BLaER1 (cell line): Measurements from ENCODE around the gene CLSTN1.

Experiments used
- H3K27ac ChIP-seq: shearing (Covaris generic); formaldehyde crosslinking; 2 replicates; pipeline ENCODE4 v1.8.1; 2022
- H3K27me3 ChIP-seq: shearing (Covaris generic); formaldehyde crosslinking; 2 replicates; pipeline ENCODE4 v1.8.1; 2022
- H3K36me3 ChIP-seq: shearing (Covaris generic); formaldehyde crosslinking; 2 replicates; pipeline ENCODE4 v1.8.1; 2022
- H3K4me1 ChIP-seq: shearing (Covaris generic); formaldehyde crosslinking; 2 replicates; pipeline ENCODE4 v1.8.1; 2022
- H3K4me2 ChIP-seq: shearing (Covaris generic); formaldehyde crosslinking; 2 replicates; pipeline ENCODE4 v1.8.1; 2022
- H3K4me3 ChIP-seq: shearing (Covaris generic); formaldehyde crosslinking; 2 replicates; pipeline ENCODE4 v1.8.1; 2022
- H3K9ac ChIP-seq: shearing (Covaris generic); formaldehyde crosslinking; 2 replicates; pipeline ENCODE4 v1.8.1; 2022
- H3K9me3 ChIP-seq: shearing (Covaris generic); formaldehyde crosslinking; 2 replicates; pipeline ENCODE4 v1.8.1; 2022
- H4K20me1 ChIP-seq: shearing (Covaris generic); formaldehyde crosslinking; 2 replicates; pipeline ENCODE4 v1.8.1; 2022
- Cebpa-rat ChIP-seq: shearing (Covaris generic); IDR thresholded peaks from 2 replicates; pipeline ENCODE4 v1.8.1; 2022

Gene CLSTN1

GRCh38 chr1:9852410-9853248 is 28.9 kb upstream of the CLSTN1 start:
- Histone ChIP-seq H3K9me3 (peaks cover 17% of the 10 kb centered on the region), H3K4me3 (no peak overlapping the region)

GRCh38 chr1:9852004-9852403 is 28.2 kb upstream of the CLSTN1 start:
- H3K27ac ChIP-seq: peak overlapping the region; percentile 98
- H3K9ac ChIP-seq: peak overlapping the region; percentile 71; the same call in 1 of the 2 replicates
- H3K4me1 ChIP-seq: peaks cover 69% of the 10 kb centered on the region

More at GRCh38 chr1:9852410-9853248, 28.9 kb upstream of the CLSTN1 start:
- Histone ChIP-seq H3K9ac (no peak overlapping the region), H4K20me1 (no peaks in the 10 kb centered on the region), H3K27me3 (no peaks in the 10 kb centered on the region), H3K27ac (peak overlapping the region; percentile 13; the same call in 1 of the 2 replicates), H3K4me2 (peak overlapping the region; percentile 94), H3K4me1 (peaks cover 62% of the 10 kb centered on the region), H3K36me3 (peaks cover 22% of the 10 kb centered on the region)
- TF ChIP-seq Cebpa-rat: no peak

DNA sequence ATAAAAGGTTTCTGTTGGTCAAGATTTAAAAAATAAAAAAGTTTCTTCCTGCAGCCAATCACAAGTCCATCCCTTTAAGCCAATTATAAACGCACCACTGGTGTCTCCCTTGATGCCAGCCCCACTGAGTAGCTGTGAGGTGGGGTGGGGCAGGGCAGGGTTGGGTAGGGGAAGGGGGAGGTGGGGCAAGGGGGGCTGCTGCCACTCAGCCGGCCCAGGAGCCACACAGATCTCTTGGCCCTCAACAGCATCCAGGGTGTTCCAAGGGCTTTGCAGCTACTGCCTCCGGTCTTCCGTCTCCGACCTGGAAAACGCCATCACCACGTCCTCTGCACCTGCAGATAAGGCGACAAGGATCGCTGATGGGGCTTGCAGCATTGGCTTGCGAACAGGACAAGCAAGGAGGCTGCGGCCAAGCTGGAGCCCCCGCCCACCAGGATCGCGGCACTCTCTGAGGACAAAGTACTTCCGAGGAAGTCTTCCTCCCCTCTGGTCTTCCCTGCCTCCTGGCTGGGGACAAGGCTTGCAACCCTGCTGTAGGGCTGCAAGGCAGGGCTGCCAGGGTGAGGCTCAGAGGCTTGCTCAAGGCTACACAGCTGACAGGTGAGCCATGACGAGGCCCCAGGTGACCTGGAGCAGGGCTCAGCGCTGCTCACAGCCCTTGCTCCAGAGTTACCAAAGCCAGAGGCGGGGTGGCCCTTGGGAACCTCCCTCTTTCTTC is 26.8 kb upstream of the CLSTN1 start:
- H3K9me3 ChIP-seq: peaks cover 17% of the 10 kb centered on the region
- no peaks in the 10 kb centered on the region for H3K27me3 ChIP-seq
- H3K36me3 ChIP-seq: peaks cover 18% of the 10 kb centered on the region
- H3K4me1 ChIP-seq: peaks cover 60% of the 10 kb centered on the region
- TF ChIP-seq Cebpa-rat: no peak
- H3K27ac ChIP-seq: peak overlapping the region; percentile 98
- H3K4me3 ChIP-seq: peak overlapping the region; percentile 64
- peak overlapping the region; percentile 75 for H3K9ac ChIP-seq
- peak overlapping the region; percentile 94 for H3K4me2 ChIP-seq
- H4K20me1 ChIP-seq: no peaks in the 10 kb centered on the region

More at GRCh38 chr1:9852004-9852403, 28.2 kb upstream of the CLSTN1 start:
- Histone ChIP-seq H3K27me3 (no peaks in the 10 kb centered on the region), H3K36me3 (peaks cover 18% of the 10 kb centered on the region), H4K20me1 (no peaks in the 10 kb centered on the region), H3K4me2 (peak overlapping the region; percentile 94), H3K9me3 (peaks cover 17% of the 10 kb centered on the region), H3K4me3 (peak overlapping the region; percentile 64; the same call in 1 of the 2 replicates)
- no peak for TF ChIP-seq Cebpa-rat

GRCh38 chr1:9849691-9850441 is 26.1 kb upstream of the CLSTN1 start:
- no peak for TF ChIP-seq Cebpa-rat
- peaks cover 17% of the 10 kb centered on the region for H3K9me3 ChIP-seq
- H3K27me3 ChIP-seq: no peaks in the 10 kb centered on the region
- peak overlapping the region; percentile 98 for H3K27ac ChIP-seq
- H3K36me3 ChIP-seq: peaks cover 18% of the 10 kb centered on the region
- peak overlapping the region; percentile 75 for H3K9ac ChIP-seq
- H3K4me2 ChIP-seq: peak overlapping the region; percentile 94
- H3K4me1 ChIP-seq: peaks cover 60% of the 10 kb centered on the region
- H4K20me1 ChIP-seq: no peaks in the 10 kb centered on the region
- H3K4me3 ChIP-seq: peak overlapping the region; percentile 64

DNA sequence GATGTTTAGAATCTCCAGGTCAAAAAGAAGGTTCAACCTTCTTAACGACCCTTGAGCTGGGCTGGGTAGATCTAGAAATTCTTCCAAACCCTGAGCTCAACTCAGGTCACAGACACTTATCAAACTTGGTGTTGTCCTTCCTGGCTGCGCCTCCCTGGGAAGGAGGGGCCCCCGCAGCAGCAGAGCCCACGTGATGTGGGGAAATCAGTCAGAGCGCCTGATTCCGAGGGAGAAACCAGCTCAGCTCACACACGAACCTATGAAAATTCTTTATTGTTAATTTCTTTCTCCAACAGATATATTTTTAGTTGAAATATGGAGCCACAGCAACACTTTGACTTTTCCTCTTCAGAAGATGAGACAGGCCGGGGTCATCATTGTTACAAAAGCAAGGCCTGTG is 24.3 kb upstream of the CLSTN1 start:
- no peak overlapping the region for H3K4me3 ChIP-seq
- no peak overlapping the region for H3K9ac ChIP-seq
- H3K27ac ChIP-seq: peak overlapping the region; percentile 98; the same call in 1 of the 2 replicates
- peaks cover 75% of the 10 kb centered on the region for H3K4me1 ChIP-seq
- H4K20me1 ChIP-seq: no peaks in the 10 kb centered on the region
- H3K36me3 ChIP-seq: peaks cover 7% of the 10 kb centered on the region
- H3K27me3 ChIP-seq: no peaks in the 10 kb centered on the region
- H3K4me2 ChIP-seq: peak overlapping the region; percentile 94
- peaks cover 1% of the 10 kb centered on the region for H3K9me3 ChIP-seq
- TF ChIP-seq Cebpa-rat: no peak

GRCh38 chr1:9847269-9847668 is 23.5 kb upstream of the CLSTN1 start:
- Histone ChIP-seq H3K27ac (0 out of 2 replicates have a peak overlapping the region, but pooled peaks have one; percentile 13), H3K9me3 (no peaks in the 10 kb centered on the region), H4K20me1 (no peaks in the 10 kb centered on the region), H3K36me3 (no peaks in the 10 kb centered on the region), H3K4me2 (peak overlapping the region; percentile 94; the same call in 1 of the 2 replicates), H3K4me1 (peaks cover 75% of the 10 kb centered on the region), H3K9ac (no peak overlapping the region), H3K4me3 (no peak overlapping the region), H3K27me3 (no peaks in the 10 kb centered on the region)
- TF ChIP-seq Cebpa-rat: no peak

GRCh38 chr1:9846611-9847171 is 22.9 kb upstream of the CLSTN1 start:
- peaks cover 75% of the 10 kb centered on the region for H3K4me1 ChIP-seq
- TF ChIP-seq Cebpa-rat: no peak
- H3K4me3 ChIP-seq: no peak overlapping the region
- H3K4me2 ChIP-seq: no peak overlapping the region
- H3K27me3 ChIP-seq: no peaks in the 10 kb centered on the region
- H3K27ac ChIP-seq: 0 out of 2 replicates have a peak overlapping the region, but pooled peaks have one; percentile 13
- no peaks in the 10 kb centered on the region for H4K20me1 ChIP-seq
- H3K9me3 ChIP-seq: no peaks in the 10 kb centered on the region
- H3K36me3 ChIP-seq: no peaks in the 10 kb centered on the region
- no peak overlapping the region for H3K9ac ChIP-seq

DNA sequence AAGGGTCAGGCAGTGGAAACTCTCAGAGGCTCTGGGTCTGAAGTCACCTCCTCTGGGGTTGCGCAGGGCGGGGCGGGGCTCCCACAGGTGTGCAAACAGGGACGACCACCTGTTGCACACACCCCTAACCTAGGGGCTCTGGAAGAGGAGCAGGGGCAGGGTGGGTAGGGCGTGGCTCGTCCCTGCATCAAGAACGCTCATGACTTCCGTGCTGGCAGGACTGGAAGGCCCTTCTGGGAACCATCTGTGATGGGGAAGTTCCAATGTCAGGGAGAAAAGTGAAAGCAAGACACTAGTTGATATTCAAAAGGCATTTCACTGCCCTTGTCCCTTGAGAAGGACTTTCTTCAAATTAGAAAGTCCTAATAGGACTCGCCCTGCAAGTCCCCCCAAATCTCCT is 22.1 kb upstream of the CLSTN1 start:
- Histone ChIP-seq H3K27ac (no peak overlapping the region), H3K9ac (no peak overlapping the region), H4K20me1 (no peaks in the 10 kb centered on the region), H3K36me3 (no peaks in the 10 kb centered on the region), H3K27me3 (no peaks in the 10 kb centered on the region), H3K4me1 (peaks cover 69% of the 10 kb centered on the region), H3K4me3 (no peak overlapping the region), H3K4me2 (no peak overlapping the region), H3K9me3 (no peaks in the 10 kb centered on the region)
- no peak for TF ChIP-seq Cebpa-rat

GRCh38 chr1:9844756-9845155 is 21.0 kb upstream of the CLSTN1 start:
- no peak for TF ChIP-seq Cebpa-rat
- H3K4me1 ChIP-seq: peaks cover 62% of the 10 kb centered on the region
- H3K36me3 ChIP-seq: no peaks in the 10 kb centered on the region
- H3K9ac ChIP-seq: no peak overlapping the region
- H3K4me3 ChIP-seq: no peak overlapping the region
- no peaks in the 10 kb centered on the region for H4K20me1 ChIP-seq
- no peaks in the 10 kb centered on the region for H3K9me3 ChIP-seq
- H3K27ac ChIP-seq: 0 out of 2 replicates have a peak overlapping the region, but pooled peaks have one; percentile 30
- no peaks in the 10 kb centered on the region for H3K27me3 ChIP-seq
- peak overlapping the region; percentile 66; the same call in 1 of the 2 replicates for H3K4me2 ChIP-seq
